HTERT RPE-1 (cell line): ENCODE results near the gene OSBP2.

ENCODE experiments used
- in situ Hi-C: fragments of 300-500 bp; cut with MboI; formaldehyde crosslinking; loops from 4 replicates; pipeline ENCODE4 v1.14.3; 2020; ENCODE audit warnings: low sequenced_read_pairs

OSBP2 gene

GRCh38 chr22:30838111-30838510 lies 143.4 kb downstream of the OSBP2 start:
- in situ Hi-C loops, result no loop called here

GRCh38 chr22:30841273-30841672 lies 146.6 kb downstream of the OSBP2 start:
- in situ Hi-C loops, result no loop called here

DNA sequence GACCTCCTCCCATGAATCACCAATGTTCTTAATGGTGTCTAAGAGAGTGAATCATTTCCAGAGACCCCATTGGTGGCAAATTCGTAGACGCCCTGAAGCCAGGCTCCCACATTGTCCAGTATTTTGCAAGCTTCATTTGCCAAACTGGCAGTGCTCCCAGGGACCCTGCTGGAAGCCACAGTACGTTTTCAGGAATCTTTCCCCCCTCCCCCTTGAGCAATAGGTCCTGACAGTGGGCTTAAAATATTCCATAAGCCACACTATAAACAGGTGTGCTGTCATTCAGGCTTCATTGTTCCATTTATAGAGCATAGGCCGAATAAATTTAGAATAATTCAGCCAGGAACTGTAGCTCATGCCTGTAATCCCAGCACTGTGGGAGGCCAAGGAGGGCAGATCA lies 148.6 kb downstream of the OSBP2 start:
- in situ Hi-C loops, result no loop called here

GRCh38 chr22:30847583-30847982 lies 152.9 kb downstream of the OSBP2 start:
- in situ Hi-C loops, result no loop called here

GRCh38 chr22:30855266-30855665 lies 160.6 kb downstream of the OSBP2 start:
- in situ Hi-C loops, result no loop called here

DNA sequence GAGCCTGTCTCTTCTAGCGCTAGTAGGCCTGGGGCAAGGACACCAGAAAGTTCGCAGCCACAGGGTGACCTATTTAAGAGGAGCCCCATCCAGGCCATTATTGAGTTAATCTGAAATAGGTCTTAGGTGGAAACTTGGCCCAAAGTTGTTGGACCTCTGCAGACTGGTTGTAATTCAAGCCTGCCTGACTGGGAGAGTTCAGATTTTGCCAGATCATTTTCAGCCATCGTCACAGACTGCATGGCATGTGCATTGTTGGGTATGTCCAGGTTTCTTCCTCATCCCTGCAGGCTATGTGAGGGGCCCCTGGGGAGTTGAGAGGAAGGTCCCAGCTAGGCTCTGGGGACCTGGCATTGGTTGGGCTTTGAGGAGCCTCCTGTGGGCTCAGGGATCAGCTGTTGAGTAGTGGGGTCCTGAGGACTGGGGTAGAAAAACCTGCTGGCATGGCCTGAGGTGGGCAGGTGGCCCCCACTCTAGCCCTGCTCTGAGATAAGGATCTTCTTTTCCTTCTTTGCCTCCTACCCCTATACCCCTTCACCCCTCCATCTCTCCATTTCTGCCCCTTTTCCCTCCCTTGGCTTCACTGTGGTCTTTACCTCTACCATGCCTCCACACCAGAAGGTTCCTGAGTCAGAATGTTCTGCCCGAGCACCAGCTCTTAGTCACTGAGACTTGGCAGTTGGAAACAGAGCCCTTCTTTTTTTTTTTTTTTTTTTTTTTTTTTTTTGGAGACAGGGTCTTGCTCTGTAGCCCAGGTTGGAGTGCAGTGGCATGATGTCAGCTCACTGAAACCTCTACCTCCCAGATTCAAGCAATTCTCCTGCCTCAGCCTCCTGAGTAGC lies 161.2 kb downstream of the OSBP2 start:
- in situ Hi-C loops, result no loop called here

- in situ Hi-C loops, result no loop called here
Measured at GRCh38 chr22:30856741-30857502, 162.2 kb downstream of the OSBP2 start.

DNA sequence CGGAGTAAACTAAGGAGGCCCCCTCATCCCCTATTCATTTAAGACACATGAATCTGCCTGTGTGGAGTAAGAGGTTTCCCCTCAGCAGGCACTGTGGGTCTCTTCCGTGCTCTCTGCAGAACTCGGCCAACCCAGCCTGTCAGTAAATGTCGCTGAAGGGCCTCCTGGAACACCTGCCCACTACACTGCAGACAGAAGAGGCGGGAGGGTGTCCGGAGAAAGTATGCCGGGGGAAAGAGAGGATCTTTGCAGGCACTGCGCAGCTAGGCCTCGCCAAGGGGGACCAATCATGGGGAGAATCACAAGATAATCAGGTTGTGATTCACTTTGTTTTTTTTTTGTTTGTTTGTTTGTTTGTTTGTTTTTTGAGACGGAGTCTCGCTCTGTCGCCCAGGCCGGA lies 163.1 kb downstream of the OSBP2 start:
- in situ Hi-C loops, result no loop called here

GRCh38 chr22:30858976-30859713 lies 164.5 kb downstream of the OSBP2 start:
- in situ Hi-C loops, result no loop called here

- in situ Hi-C loops, result no loop called here
Measured at GRCh38 chr22:30859714-30860095, 165.0 kb downstream of the OSBP2 start.

DNA sequence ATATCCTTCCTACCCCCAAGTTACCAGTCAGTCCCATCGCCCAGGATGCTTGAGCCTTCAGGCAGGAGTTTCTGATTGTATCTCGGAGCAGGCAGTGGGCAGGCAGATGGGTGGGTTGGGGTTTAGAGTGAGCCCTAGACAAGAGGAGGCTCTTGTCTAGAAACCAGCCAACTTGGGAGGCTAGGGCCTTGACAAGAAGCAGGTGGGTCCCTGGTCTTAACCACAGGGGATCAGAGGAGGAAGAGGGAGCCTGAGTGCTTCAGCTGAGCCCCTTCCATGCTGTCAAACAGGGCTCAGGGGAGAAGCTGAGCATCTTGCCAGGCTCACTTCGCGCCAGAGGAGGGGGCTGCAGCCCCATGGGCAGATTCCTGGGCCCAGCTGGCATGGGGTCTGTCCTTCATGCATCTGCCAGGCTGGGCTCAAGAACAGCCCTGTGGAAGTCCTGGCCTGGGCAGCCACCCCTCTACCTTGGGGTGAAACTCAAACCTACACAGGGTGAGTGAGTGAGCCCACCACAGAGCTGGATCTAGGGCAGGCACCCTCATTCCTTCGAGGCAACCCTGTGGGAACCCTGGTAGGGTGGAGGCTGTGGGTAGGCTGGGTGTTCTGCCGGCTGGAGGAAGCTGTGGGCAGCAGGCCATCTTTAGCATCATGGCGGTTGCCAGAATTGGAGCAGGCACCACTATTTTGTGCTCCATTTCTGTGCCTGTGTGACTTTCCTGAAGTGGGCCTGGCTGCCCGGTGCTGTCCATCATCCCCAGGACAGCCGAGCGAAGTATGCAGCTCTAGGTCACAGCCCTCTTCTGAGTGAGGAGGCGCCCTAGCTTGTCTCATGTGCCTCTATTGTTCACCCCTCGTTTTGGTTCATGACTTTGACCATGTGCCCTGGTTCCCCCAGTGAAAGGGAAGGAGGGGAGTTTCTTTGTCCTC lies 165.8 kb downstream of the OSBP2 start:
- in situ Hi-C loops, result no loop called here

DNA sequence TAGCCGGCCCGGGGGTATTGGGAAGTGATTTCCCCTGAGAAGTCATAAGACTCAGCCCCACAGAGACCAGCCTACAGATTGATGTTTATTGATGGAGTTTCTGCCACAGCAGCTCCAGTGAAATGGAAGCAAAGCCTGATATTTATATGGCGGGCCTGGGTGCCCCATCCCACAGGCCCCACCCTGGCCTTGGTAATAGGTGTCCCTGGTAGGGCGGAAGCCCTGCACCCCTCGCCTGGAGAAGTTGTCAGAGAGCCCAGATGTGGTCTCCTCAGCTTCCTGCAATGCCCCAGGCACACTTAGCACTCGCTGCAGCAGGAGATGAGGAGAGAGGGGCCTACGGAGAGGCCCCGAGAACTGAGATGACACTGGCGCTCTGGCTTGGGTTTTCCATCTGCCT lies 166.5 kb downstream of the OSBP2 start:
- in situ Hi-C loops, result no loop called here

- in situ Hi-C loops, result no loop called here
Measured at GRCh38 chr22:30861688-30862552, 167.2 kb downstream of the OSBP2 start.

GRCh38 chr22:30863081-30863833 lies 168.6 kb downstream of the OSBP2 start:
- in situ Hi-C loops, result no loop called here

GRCh38 chr22:30864441-30865420 lies 170.1 kb downstream of the OSBP2 start:
- in situ Hi-C loops, result no loop called here

- in situ Hi-C loops, result no loop called here
Measured at GRCh38 chr22:30865656-30866055, 171.0 kb downstream of the OSBP2 start.

DNA sequence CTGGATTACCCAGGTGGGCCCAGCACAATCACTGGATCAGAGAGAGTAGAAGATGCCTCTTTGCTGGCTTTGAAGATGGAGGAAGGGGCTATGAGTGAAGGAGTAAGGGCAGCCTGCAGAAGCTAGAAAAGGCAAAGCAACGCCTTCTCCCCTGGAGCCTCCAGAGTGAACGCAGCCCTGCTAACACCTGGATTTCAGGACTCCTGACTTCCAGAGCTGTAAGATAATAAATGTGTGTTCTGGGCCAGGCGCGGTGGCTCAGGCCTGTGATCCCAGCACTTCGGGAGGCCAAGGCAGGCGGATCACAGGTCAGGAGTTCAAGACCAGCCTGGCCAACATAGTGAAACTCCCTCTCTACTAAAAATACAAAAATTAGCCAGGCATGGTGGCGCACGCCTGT lies 171.5 kb downstream of the OSBP2 start:
- in situ Hi-C loops, result no loop called here

DNA sequence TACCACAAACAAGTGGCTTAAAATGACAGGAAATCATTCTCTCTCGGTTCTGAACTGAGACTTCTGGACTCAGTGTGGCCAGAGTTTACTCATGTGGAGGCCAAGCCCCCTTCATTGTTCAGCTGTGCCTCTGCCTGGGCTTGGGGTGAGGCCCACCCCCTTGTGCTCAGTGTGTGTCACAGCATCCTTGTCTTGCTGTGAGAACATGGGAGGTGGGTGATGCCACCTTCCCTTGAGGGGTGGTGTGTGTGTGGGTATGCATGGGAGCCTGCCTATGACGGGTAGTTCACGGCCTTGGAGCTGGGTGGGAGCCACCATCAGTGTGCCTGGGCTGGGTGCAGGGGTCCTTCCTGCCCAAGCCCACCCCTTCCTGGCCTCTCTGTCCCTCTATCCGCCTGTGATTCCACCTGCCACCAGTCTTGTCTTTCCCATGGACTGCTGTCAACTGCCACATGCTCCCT lies 172.2 kb downstream of the OSBP2 start:
- in situ Hi-C loops, result no loop called here
